ENCODE measurements around the gene SMCHD1.

The SMCHD1 gene

DNA sequence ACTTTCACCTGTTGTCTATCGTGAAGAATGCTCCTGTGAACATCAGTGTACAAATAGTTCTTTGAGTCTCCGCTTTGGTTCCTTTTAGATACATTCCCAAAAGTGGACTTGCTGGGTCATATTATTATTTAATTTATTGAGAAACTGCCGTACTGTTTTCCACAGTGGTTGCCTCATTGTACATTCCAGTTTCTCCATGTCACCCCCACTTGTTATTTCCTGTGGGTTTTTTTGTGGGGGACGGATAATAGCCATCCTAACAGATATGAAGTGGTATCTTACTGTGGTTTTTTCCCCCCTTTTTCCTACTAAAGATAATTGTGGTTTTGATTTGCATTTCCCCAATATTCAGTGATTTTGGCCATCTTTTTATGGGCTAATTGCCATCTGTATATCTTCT lies 53.8 kb downstream of the SMCHD1 start:
- H3K27ac ChIP-seq (replicated peaks): no peak overlapping the region
- TF ChIP-seq GABPA (IDR thresholded peaks at IDR 0.05; ENCODE audit: low read depth): no peak
- TF ChIP-seq POLR2AphosphoS5 (IDR thresholded peaks at IDR 0.05; ENCODE audit: low read depth): no peak
- TF ChIP-seq, protein P1, sequence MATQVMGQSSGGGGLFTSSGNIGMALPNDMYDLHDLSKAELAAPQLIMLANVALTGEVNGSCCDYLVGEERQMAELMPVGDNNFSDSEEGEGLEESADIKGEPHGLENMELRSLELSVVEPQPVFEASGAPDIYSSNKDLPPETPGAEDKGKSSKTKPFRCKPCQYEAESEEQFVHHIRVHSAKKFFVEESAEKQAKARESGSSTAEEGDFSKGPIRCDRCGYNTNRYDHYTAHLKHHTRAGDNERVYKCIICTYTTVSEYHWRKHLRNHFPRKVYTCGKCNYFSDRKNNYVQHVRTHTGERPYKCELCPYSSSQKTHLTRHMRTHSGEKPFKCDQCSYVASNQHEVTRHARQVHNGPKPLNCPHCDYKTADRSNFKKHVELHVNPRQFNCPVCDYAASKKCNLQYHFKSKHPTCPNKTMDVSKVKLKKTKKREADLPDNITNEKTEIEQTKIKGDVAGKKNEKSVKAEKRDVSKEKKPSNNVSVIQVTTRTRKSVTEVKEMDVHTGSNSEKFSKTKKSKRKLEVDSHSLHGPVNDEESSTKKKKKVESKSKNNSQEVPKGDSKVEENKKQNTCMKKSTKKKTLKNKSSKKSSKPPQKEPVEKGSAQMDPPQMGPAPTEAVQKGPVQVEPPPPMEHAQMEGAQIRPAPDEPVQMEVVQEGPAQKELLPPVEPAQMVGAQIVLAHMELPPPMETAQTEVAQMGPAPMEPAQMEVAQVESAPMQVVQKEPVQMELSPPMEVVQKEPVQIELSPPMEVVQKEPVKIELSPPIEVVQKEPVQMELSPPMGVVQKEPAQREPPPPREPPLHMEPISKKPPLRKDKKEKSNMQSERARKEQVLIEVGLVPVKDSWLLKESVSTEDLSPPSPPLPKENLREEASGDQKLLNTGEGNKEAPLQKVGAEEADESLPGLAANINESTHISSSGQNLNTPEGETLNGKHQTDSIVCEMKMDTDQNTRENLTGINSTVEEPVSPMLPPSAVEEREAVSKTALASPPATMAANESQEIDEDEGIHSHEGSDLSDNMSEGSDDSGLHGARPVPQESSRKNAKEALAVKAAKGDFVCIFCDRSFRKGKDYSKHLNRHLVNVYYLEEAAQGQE (IDR thresholded peaks at IDR 0.05; ENCODE audit: insufficient replicate concordance, low read depth): no peak
- no peak for TF ChIP-seq SPI1 (IDR thresholded peaks at IDR 0.05; ENCODE audit: borderline replicate concordance, low read depth)
- TF ChIP-seq, protein P2, sequence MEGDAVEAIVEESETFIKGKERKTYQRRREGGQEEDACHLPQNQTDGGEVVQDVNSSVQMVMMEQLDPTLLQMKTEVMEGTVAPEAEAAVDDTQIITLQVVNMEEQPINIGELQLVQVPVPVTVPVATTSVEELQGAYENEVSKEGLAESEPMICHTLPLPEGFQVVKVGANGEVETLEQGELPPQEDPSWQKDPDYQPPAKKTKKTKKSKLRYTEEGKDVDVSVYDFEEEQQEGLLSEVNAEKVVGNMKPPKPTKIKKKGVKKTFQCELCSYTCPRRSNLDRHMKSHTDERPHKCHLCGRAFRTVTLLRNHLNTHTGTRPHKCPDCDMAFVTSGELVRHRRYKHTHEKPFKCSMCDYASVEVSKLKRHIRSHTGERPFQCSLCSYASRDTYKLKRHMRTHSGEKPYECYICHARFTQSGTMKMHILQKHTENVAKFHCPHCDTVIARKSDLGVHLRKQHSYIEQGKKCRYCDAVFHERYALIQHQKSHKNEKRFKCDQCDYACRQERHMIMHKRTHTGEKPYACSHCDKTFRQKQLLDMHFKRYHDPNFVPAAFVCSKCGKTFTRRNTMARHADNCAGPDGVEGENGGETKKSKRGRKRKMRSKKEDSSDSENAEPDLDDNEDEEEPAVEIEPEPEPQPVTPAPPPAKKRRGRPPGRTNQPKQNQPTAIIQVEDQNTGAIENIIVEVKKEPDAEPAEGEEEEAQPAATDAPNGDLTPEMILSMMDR (IDR thresholded peaks at IDR 0.05; ENCODE audit: insufficient read depth, low read length): no peak
- H3K4me3 ChIP-seq (replicated peaks; ENCODE audit: insufficient read depth, low read length): no peak overlapping the region
- no peaks in the 10 kb centered on the region for H3K27me3 ChIP-seq (ENCODE audit: insufficient read depth, poor library complexity, severe bottlenecking)
- DNase-seq (ENCODE audit: low read depth in 1 of 2, low spot score in 1 of 2): no peak

DNA sequence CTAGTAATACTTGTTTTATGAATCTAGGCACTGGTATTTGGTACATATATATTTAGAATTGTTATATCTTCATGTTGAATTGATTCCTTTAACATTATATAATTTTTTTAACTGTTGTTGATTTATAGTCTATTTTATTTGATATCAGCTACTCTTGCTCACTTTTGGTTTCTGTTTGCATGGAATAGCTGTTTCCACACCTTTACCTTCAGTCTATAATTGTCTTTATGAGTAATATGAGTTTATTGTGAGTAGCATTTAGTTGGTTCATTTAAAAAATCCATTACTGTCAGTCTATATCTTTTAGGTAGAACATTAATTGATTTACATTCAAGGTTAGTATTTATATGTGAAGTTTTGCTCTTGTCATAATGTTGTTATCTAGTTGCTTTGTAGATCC lies 58.6 kb downstream of the SMCHD1 start:
- DNase-seq (ENCODE audit: low read depth in 1 of 2, low spot score in 1 of 2): no peak
- no peaks in the 10 kb centered on the region for H3K27me3 ChIP-seq (ENCODE audit: insufficient read depth, poor library complexity, severe bottlenecking)
- no peak overlapping the region for H3K27ac ChIP-seq (replicated peaks)
- no peak for TF ChIP-seq GABPA (IDR thresholded peaks at IDR 0.05; ENCODE audit: low read depth)
- no peak for TF ChIP-seq POLR2AphosphoS5 (IDR thresholded peaks at IDR 0.05; ENCODE audit: low read depth)
- no peak for TF ChIP-seq SPI1 (IDR thresholded peaks at IDR 0.05; ENCODE audit: borderline replicate concordance, low read depth)
- TF ChIP-seq, protein P1 (IDR thresholded peaks at IDR 0.05; ENCODE audit: insufficient replicate concordance, low read depth): no peak
- no peak overlapping the region for H3K4me3 ChIP-seq (replicated peaks; ENCODE audit: insufficient read depth, low read length)

DNA sequence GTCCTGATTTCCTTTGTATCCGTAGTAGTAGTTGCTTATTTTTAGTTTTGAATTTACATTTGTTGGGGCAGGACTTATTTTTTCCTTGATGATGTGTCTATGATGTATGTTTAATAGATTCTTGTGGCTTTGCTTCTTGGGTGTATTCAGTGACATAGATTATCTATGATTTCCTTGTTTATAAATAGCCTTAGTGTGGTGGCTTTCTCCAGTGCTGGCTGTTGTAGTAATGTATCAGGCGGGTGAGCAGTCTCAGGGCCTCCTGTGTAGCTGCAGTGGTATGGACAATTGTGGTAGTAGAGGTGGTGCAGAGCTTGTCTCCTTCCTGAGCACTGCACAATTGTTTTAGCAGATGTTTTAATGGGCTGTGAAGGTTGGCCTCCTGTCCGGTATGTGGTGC lies 60.5 kb downstream of the SMCHD1 start:
- no peak overlapping the region for H3K27ac ChIP-seq (replicated peaks)
- no peak for DNase-seq (ENCODE audit: low read depth in 1 of 2, low spot score in 1 of 2)
- H3K4me3 ChIP-seq (replicated peaks; ENCODE audit: insufficient read depth, low read length): no peak overlapping the region
- no peaks in the 10 kb centered on the region for H3K27me3 ChIP-seq (ENCODE audit: insufficient read depth, poor library complexity, severe bottlenecking)
- TF ChIP-seq, protein P2 (IDR thresholded peaks at IDR 0.05; ENCODE audit: insufficient read depth, low read length): no peak
- TF ChIP-seq, protein P1 (IDR thresholded peaks at IDR 0.05; ENCODE audit: insufficient replicate concordance, low read depth): no peak
- TF ChIP-seq GABPA (IDR thresholded peaks at IDR 0.05; ENCODE audit: low read depth): no peak
- TF ChIP-seq POLR2AphosphoS5 (IDR thresholded peaks at IDR 0.05; ENCODE audit: low read depth): no peak

All from HL-60 (cell line).